GM12875 (cell line): ENCODE data around the gene AUNIP.

Experiments used
- H3K4me3 ChIP-seq: one replicate; pipeline ENCODE4 v1.5.1; 2011; ENCODE audit warnings: low read depth, low read length, control low read depth
- TF ChIP-seq, protein P1 (sequence below): IDR thresholded peaks from 2 replicates; pipeline ENCODE4 v1.5.1; 2011; ENCODE audit warnings: low read depth, mild to moderate bottlenecking, control low read depth, inconsistent platforms, low read length, moderate library complexity, borderline replicate concordance; ENCODE audit not compliant: insufficient read depth

AUNIP gene

GRCh38 chr1:25872713-25873112, 13.5 kb upstream of the AUNIP start:
- TF ChIP-seq, protein P1, sequence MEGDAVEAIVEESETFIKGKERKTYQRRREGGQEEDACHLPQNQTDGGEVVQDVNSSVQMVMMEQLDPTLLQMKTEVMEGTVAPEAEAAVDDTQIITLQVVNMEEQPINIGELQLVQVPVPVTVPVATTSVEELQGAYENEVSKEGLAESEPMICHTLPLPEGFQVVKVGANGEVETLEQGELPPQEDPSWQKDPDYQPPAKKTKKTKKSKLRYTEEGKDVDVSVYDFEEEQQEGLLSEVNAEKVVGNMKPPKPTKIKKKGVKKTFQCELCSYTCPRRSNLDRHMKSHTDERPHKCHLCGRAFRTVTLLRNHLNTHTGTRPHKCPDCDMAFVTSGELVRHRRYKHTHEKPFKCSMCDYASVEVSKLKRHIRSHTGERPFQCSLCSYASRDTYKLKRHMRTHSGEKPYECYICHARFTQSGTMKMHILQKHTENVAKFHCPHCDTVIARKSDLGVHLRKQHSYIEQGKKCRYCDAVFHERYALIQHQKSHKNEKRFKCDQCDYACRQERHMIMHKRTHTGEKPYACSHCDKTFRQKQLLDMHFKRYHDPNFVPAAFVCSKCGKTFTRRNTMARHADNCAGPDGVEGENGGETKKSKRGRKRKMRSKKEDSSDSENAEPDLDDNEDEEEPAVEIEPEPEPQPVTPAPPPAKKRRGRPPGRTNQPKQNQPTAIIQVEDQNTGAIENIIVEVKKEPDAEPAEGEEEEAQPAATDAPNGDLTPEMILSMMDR = no peak
- H3K4me3 ChIP-seq = no peak overlapping the region

DNA sequence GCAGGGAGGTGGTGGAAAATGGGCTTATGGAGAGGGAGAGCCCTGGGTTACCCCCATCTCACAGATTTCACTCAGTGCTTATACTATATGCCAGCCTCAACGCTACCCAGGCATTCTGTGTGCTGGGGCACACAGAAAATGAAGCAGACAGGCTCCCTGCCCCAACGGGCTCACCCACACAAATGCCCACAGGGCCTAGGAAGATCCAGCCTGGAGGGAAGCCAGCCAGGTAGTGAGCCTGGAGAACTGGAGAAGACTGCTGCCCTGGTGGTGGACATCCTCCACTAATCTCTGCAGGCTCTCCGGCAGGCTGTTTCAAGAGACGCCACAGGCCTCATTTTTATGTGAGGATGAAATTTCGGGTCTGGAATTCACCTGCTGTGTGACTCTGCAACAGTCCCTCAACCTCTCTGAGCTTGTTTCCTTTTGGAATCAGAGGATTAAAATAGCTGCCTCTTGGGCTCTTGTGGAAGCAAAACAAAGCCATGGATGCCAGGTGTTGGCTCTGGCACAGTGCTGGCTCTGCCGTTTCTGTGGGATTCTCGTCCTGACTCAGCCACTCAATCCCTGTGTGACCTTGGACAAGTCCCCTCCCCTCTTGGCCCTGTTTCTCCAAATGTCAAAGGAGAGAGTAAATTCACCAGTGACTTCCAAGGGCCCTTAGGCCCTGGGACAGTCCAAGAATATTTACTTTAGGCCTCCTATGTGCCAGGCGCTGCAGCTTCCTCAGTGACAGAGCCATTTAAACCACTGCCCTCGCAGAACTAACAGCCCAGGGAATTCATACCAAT, 12.6 kb upstream of the AUNIP start:
- TF ChIP-seq, protein P1 = no peak
- H3K4me3 ChIP-seq = no peak overlapping the region

- TF ChIP-seq, protein P1 = no peak
- no peak overlapping the region for H3K4me3 ChIP-seq
Measured at GRCh38 chr1:25871086-25871703, 11.9 kb upstream of the AUNIP start.

- TF ChIP-seq, protein P1 = no peak
- H3K4me3 ChIP-seq = no peak overlapping the region
Measured at GRCh38 chr1:25870614-25871013, 11.4 kb upstream of the AUNIP start.

DNA sequence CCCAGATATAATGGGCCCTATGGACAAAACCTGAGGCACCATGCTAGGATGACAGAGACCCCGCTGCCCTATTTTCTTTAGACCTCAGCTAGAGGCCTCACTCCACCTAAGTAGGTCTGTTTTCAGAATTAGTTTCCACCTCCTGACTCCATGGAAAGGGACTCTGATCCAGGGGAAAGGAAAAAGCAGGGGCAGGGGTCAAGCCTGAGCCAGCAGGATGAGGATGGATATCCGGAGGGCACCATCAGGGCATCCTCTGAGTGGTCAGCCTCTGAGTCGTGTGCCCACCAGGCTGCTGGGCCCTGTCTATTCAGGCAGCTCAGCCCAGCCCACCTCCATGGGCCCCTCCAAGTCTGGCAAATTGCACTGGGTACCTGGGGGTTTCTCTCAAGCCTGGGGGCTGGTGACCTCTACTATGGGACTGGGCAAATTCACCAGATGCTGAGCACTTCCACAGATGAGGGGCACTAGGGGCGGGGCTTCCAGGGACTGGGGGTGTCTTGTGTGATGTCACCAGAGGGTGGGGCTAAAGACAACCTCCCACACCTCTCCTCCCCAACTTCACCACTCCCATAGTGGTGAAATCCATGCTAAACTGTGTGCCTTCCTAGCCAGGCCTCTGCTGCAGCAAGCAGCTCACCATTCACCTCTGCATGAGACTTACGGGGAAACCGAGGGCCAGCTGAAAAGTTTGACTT, 10.8 kb upstream of the AUNIP start:
- no peak overlapping the region for H3K4me3 ChIP-seq
- TF ChIP-seq, protein P1 = no peak

DNA sequence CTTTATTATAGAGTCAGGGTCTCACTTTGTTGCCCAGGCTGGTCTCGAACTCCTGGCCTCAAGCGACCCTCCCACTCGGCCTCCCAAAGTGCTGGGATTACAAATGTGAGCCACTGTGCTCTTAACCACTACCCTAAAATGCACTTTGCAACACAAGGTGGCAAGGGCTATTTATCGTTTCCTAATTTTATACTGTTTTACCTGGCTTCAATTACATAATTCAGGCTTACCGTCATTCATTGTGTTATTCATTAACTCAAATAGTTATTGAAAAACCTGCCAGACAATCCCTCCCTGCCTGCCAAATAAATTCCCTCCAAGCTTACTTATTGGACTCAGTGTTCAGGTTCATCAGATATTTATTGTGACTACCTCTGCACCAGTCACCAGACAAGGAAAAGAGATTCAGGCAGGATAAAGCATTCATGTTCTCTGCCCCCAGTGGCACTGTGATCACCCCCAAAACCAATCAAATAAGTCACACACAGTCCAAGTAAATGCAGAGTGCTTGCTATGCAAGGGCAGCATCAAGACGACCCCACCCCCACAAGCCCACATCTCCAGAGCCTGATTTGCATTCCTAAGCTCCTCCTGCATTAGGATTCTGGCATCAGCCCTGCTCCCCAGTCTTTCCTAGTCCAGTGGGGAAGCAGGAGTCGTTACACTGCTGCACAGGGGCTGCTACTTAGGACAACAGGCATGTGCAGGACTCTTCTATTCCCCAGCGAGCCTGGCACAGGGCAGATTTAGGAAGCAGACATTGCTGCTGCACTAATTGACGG, 8.1 kb upstream of the AUNIP start:
- TF ChIP-seq, protein P1 = no peak
- H3K4me3 ChIP-seq = no peak overlapping the region
